Stomach smooth muscle (tissue), 2 donors: ENCODE results near the gene FAM124A.

Experiments used
- H3K27ac ChIP-seq: one replicate; pipeline ENCODE4 v1.7.0; 2013; ENCODE audit warnings: mild to moderate bottlenecking, low read length, inconsistent platforms
- H3K27me3 ChIP-seq, 2 donors: one replicate each; pipeline ENCODE4 v1.7.0; 2013; ENCODE audit warnings: low read length in 2 of 2; ENCODE audit not compliant: insufficient read depth in 2 of 2, control insufficient read depth in 1 of 2
- H3K36me3 ChIP-seq, 2 donors: one replicate each; pipeline ENCODE4 v1.7.0; 2013; ENCODE audit warnings: low read length in 2 of 2; ENCODE audit not compliant: control insufficient read depth in 2 of 2, insufficient read depth in 2 of 2
- H3K4me1 ChIP-seq: one replicate; pipeline ENCODE4 v1.7.0; 2013; ENCODE audit warnings: low read length; ENCODE audit not compliant: control insufficient read depth, insufficient read depth
- H3K4me3 ChIP-seq, 2 donors: one replicate each; pipeline ENCODE4 v1.7.0; 2013; ENCODE audit warnings: low read length in 2 of 2
- H3K9ac ChIP-seq, 2 donors: one replicate each; pipeline ENCODE4 v1.7.0; 2013; ENCODE audit warnings: low read length in 2 of 2, mild to moderate bottlenecking in 1 of 2
- H3K9me3 ChIP-seq, 2 donors: one replicate each; pipeline ENCODE4 v1.7.0; 2013; ENCODE audit warnings: low read length in 2 of 2; ENCODE audit not compliant: control insufficient read depth in 2 of 2
- donor health status: healthy.
- donor health status: Pancreatic carcinoma.

Gene FAM124A

DNA sequence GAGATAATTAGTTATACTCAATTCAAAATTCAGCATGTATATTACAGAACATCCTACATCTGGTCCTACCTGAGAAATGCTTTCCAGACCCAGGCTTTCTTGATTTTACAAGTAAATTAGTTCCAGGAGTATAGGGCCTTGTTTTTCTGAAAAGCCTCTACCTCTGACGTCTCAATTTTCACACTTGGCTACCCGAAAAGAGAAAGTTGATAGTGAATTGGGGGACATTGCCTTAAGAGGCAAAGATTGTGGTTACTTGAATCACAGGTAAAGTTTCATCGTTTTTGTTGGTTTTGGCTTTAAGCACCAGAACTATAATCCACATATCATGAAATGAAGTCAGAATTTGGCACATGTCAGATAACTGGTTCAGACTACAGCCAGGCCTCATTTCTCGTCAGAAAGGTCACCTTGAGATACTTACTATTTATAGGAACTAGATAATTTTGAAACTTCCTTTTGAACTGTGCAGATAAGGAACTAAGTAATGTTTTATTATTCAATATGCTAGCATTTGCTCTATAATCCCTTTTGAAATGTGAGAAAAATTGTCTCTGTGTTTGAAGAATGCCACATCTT is 30.8 kb downstream of the FAM124A start:
- Histone ChIP-seq H3K4me1 (peaks cover 16% of the 10 kb centered on the region), H3K36me3 (peaks cover 11 to 20% of the 10 kb centered on the region in 2 donors), H3K4me3 (no peak overlapping the region)

GRCh38 chr13:51255556-51255955 is 33.4 kb downstream of the FAM124A start:
- Histone ChIP-seq H3K9me3 (no peaks in the 10 kb centered on the region), H3K4me1 (peaks cover 7% of the 10 kb centered on the region), H3K9ac (no peak overlapping the region), H3K27me3 (no peaks in the 10 kb centered on the region), H3K4me3 (no peak overlapping the region), H3K36me3 (peaks cover 16 to 24% of the 10 kb centered on the region in 2 donors), H3K27ac (no peak overlapping the region)

More for the DNA sequence above, 30.8 kb downstream of the FAM124A start:
- Histone ChIP-seq H3K27me3 (no peaks in the 10 kb centered on the region), H3K27ac (no peak overlapping the region), H3K9me3 (no peaks in the 10 kb centered on the region), H3K9ac (no peak overlapping the region)

DNA sequence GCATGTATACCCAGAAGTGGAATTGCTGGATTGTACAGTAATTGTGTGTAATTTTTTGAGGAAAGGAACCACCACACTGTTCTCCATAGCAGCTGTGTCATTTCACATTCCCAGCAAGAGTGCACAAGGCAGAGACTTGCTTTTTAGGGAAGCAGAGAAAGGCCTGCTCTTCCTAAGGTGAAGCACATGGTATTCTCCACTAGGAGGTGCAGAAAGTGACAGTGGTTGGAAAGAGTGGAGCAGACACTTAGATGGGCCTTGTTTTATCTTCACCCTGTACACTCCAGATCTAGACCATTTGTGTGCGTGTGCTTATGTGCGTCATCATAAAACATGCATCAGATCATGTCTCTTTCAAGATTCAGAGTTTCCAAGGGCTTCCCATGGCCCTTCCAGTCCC is 35.0 kb downstream of the FAM124A start:
- H3K36me3 ChIP-seq, result peaks cover 9 to 18% of the 10 kb centered on the region in 2 donors

GRCh38 chr13:51258612-51259548 is 36.7 kb downstream of the FAM124A start:
- Histone ChIP-seq H3K9me3 (no peaks in the 10 kb centered on the region), H3K27me3 (no peaks in the 10 kb centered on the region), H3K4me3 (no peak overlapping the region), H3K4me1 (peaks cover 20% of the 10 kb centered on the region), H3K36me3 (peaks cover 8 to 13% of the 10 kb centered on the region in 2 donors), H3K27ac (no peak overlapping the region), H3K9ac (no peak overlapping the region)

More for the DNA sequence above, 35.0 kb downstream of the FAM124A start:
- H3K9me3 ChIP-seq, result no peaks in the 10 kb centered on the region
- no peak overlapping the region for H3K9ac ChIP-seq
- no peak overlapping the region for H3K4me3 ChIP-seq
- H3K27ac ChIP-seq, result no peak overlapping the region
- peaks cover 17% of the 10 kb centered on the region for H3K4me1 ChIP-seq
- H3K27me3 ChIP-seq, result no peaks in the 10 kb centered on the region

DNA sequence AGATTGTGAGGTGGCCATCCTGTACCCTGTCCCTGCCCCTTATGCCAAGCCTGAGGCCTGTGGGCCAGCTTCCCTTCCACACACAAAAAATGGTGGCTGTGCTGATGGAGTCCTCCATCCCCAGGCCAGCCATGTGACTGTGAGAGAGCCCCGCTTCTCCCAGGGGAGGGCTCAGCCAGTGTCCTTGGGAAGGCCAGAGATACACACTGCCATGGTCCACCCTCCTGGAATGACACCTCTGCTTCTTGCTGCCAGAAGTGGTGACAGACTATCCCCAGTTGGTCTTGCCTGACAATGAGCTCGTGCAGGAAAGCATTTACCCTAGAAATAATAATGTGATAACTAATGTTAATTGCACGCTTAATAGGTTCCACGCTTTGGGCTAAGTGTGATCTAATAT is 38.0 kb downstream of the FAM124A start:
- Histone ChIP-seq H3K9me3 (no peaks in the 10 kb centered on the region), H3K9ac (no peak overlapping the region), H3K27me3 (no peaks in the 10 kb centered on the region), H3K27ac (no peak overlapping the region), H3K4me3 (no peak overlapping the region), H3K36me3 (peaks cover 12 to 14% of the 10 kb centered on the region in 2 donors), H3K4me1 (peaks cover 22% of the 10 kb centered on the region)

DNA sequence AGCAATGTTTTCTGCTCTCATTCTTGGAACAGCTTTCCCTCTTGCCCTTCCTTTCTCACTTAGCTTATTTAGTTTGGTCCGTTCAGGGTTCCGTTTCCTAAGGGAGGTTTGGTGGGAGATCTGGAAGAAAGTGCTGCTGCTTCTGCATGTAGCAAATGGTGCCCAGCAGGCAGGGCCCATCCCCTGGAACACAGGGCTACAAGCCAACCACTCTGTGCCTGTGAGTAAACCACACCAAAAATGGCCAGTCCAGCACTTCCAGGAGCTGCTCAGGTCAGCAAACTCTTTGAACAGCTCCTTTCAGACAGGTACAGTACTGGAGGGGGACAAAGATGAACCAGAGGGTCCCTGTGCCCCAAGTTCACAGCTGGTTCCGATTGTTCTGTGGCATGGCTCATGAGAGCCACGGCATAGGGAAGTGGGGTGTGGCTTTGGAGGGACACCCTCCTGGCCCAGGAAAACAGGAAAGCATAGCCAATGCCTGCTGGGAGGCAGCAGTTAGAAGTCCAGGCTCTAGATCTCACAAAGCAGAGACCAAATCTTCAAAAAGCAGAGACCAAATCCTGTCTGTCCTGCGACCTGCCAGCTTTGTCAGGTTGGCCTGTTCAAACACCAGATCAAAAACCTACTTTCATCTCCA is 39.5 kb downstream of the FAM124A start:
- H3K36me3 ChIP-seq, result peaks cover 13 to 18% of the 10 kb centered on the region in 2 donors
- H3K9ac ChIP-seq, result peak overlapping the region; percentile 23 to 64
- H3K27ac ChIP-seq, result peak overlapping the region; percentile 70
- no peaks in the 10 kb centered on the region for H3K9me3 ChIP-seq
- H3K27me3 ChIP-seq, result no peaks in the 10 kb centered on the region
- H3K4me1 ChIP-seq, result peaks cover 20% of the 10 kb centered on the region
- peak overlapping the region in 1 of 2 donors; percentile 44 for H3K4me3 ChIP-seq

GRCh38 chr13:51262501-51263211 is 40.5 kb downstream of the FAM124A start:
- Histone ChIP-seq H3K27me3 (no peaks in the 10 kb centered on the region), H3K9ac (no peak overlapping the region), H3K9me3 (no peaks in the 10 kb centered on the region), H3K36me3 (peaks cover 10% of the 10 kb centered on the region in 2 donors), H3K4me3 (no peak overlapping the region), H3K27ac (no peak overlapping the region), H3K4me1 (peaks cover 20% of the 10 kb centered on the region)

- Histone ChIP-seq H3K27ac (no peak overlapping the region), H3K36me3 (peaks cover 5% of the 10 kb centered on the region in 2 donors), H3K9ac (no peak overlapping the region), H3K4me1 (peaks cover 9% of the 10 kb centered on the region), H3K9me3 (no peaks in the 10 kb centered on the region), H3K27me3 (no peaks in the 10 kb centered on the region), H3K4me3 (no peak overlapping the region)
Measured at GRCh38 chr13:51266642-51267041, 44.4 kb downstream of the FAM124A start.

DNA sequence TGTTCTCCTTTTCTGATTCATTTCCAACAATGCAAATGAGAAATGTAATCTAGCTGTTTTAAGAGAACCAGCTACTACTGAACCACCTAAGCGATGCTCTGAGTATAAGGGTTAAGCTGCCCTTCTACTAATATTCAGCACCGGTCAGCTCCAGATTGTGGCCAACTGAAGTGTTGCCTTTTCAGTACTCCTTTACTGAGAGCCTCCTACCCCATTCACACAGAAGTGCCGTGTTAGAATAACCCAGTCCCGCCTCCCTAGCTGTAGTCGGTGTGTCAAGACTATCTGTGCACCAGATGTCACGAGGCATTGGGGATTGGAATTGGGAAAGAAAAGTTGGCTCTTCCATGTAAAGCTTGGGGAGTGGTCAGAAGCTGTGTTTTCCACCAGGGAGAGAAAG is 45.4 kb downstream of the FAM124A start:
- Histone ChIP-seq H3K27me3 (no peaks in the 10 kb centered on the region), H3K4me1 (peaks cover 4% of the 10 kb centered on the region), H3K9me3 (no peaks in the 10 kb centered on the region), H3K9ac (no peak overlapping the region), H3K4me3 (no peak overlapping the region), H3K36me3 (peaks cover 5% of the 10 kb centered on the region in 2 donors), H3K27ac (no peak overlapping the region)

DNA sequence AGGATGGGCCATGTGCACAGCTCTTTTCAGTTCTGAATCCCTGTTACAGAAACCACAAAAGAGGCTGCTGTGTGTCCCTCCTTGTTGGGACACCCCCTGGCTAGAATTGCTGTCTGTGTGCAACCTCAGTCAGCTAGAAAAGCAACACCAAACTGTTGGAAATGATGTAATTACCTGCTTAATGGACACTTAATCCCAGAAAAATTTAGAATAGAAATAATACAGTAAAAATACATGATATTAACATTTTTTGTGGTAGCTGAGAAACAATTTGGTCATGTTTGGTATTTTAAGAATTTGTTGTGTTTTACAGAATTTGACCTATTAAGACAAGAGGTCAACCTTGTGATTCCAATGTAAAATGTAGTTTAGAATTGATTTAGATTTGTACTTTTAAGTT is 46.8 kb downstream of the FAM124A start:
- H3K4me1 ChIP-seq, result peaks cover 2% of the 10 kb centered on the region
- peaks cover 5% of the 10 kb centered on the region in 2 donors for H3K36me3 ChIP-seq
- no peak overlapping the region for H3K27ac ChIP-seq
- H3K9me3 ChIP-seq, result no peaks in the 10 kb centered on the region
- no peaks in the 10 kb centered on the region for H3K27me3 ChIP-seq
- H3K4me3 ChIP-seq, result no peak overlapping the region
- H3K9ac ChIP-seq, result no peak overlapping the region
